HCT116 (cell line): ENCODE measurements around the gene IL1RN. TPM values are rescaled to one million over a fixed set of nuclear protein-coding genes. Genes with fewer than 3 reads are reported as not detected.

Experiments
- ATAC-seq: fragments of 200-7000 bp; cut with Tn5 transposase; 2 replicates; pipeline ENCODE4 v1.9.1; 2020; ENCODE audit warnings: mild to moderate bottlenecking, moderate library complexity
- BruUV-seq: library from RNA; stranded (reverse); fragments of 400-500 nt; replicated peaks from 2 replicates; lab custom pipeline; 2021; lab: Mats Ljungman, UMichigan
- CTCF ChIA-PET: fragments of 300-600 bp; sonication (Branson Sonifier 250); formaldehyde crosslinking; loops from one replicate; lab custom pipeline; 2021; ENCODE audit warnings: antibody characterized with exemption; lab: Charles Lee
- POLR2A ChIA-PET: fragments of 300-600, 350-600 bp; sonication (Branson Sonifier 250); formaldehyde crosslinking; loops from one replicate; lab custom pipeline; 2021; ENCODE audit warnings: antibody characterized with exemption; lab: Charles Lee
- RAD21 ChIA-PET, 2 experiments: fragments of 300-600 bp; sonication (Branson Sonifier 250); formaldehyde crosslinking; loops; one replicate each; lab custom pipeline; 2023; ENCODE audit warnings: low total read pairs in 2 of 2; ENCODE audit not compliant: uncharacterized antibody in 2 of 2, unreplicated experiment in 2 of 2, low non-redundant PET in 1 of 2; lab: Charles Lee
- DNase-seq: peaks from one replicate; pipeline ENCODE4 v3.0.0-alpha.2; 2010; ENCODE audit warnings: low read depth, low spot score
- H2AFZ ChIP-seq: fragments of 200-600 bp; shearing (Covaris generic), sonication (generic); 2 replicates; pipeline ENCODE4 v1.6.1; 2017; ENCODE audit warnings: low read depth, mixed run types, mixed read lengths, antibody characterized with exemption, low read length; ENCODE audit not compliant: poor library complexity, severe bottlenecking
- H3K27ac ChIP-seq: 2 replicates; pipeline ENCODE4 v1.5.1; 2012; ENCODE audit warnings: low read depth, low read length
- H3K27me3 ChIP-seq: fragments of 200-600 bp; sonication (generic); 2 replicates; pipeline ENCODE4 v1.6.1; 2016; ENCODE audit warnings: mixed run types, low read length, mixed read lengths; ENCODE audit not compliant: insufficient read depth
- H3K36me3 ChIP-seq, 2 experiments: fragments of 200-500 bp in 1 of 2; fragments of 200-600 bp in 1 of 2; sonication (Bioruptor generic) in 1 of 2; sonication (generic) in 1 of 2; 2 replicates each; pipeline versions ENCODE4 v1.5.1 to v1.6.1; 2014 to 2016; ENCODE audit warnings: low read length in 2 of 2, inconsistent platforms in 1 of 2, mixed read lengths in 1 of 2, mixed run types in 1 of 2; ENCODE audit not compliant: insufficient read depth in 2 of 2, control insufficient read depth in 1 of 2
- H3K4me1 ChIP-seq, 2 experiments: fragments of 200-600 bp in 1 of 2; sonication (generic) in 1 of 2; 2 replicates each; pipeline versions ENCODE4 v1.5.1 to v1.6.1; 2012 to 2017; ENCODE audit warnings: low read length in 2 of 2, inconsistent platforms in 1 of 2, mild to moderate bottlenecking in 1 of 2, mixed read lengths in 1 of 2, mixed run types in 1 of 2, moderate library complexity in 1 of 2; ENCODE audit not compliant: insufficient read depth in 2 of 2, control insufficient read depth in 1 of 2
- H3K4me2 ChIP-seq: fragments of 200-600 bp; sonication (generic); 2 replicates; pipeline ENCODE4 v1.6.1; 2017; ENCODE audit warnings: mixed run types, low read length, mixed read lengths
- H3K4me3 ChIP-seq, 2 experiments: fragments of 200-600 bp in 1 of 2; sonication (generic) in 1 of 2; replicated peaks in 1 of 2; 2 replicates each; pipeline ENCODE4 v1.5.1; 2011 to 2016; ENCODE audit warnings: low read length in 2 of 2, control low read depth in 1 of 2, low read depth in 1 of 2, mild to moderate bottlenecking in 1 of 2, mixed read lengths in 1 of 2, mixed run types in 1 of 2
- H3K79me2 ChIP-seq: fragments of 200-600 bp; sonication (generic); 2 replicates; pipeline ENCODE4 v1.6.1; 2017; ENCODE audit warnings: mild to moderate bottlenecking, mixed run types, low read length, moderate library complexity, mixed read lengths; ENCODE audit not compliant: insufficient read depth
- H3K9ac ChIP-seq: fragments of 200-600 bp; sonication (generic); 2 replicates; pipeline ENCODE4 v1.6.1; 2016; ENCODE audit warnings: low read length, mixed read lengths
- H3K9me2 ChIP-seq: fragments of 200-600 bp; sonication (generic), shearing (Covaris generic); 2 replicates; pipeline ENCODE4 v1.6.1; 2017; ENCODE audit warnings: mixed run types, mild to moderate bottlenecking, moderate library complexity; ENCODE audit not compliant: insufficient read depth
- H3K9me3 ChIP-seq, 2 experiments: fragments of 200-500 bp in 1 of 2; fragments of 200-600 bp in 1 of 2; sonication (Bioruptor generic) in 1 of 2; sonication (generic) in 1 of 2; 2 replicates each; pipeline ENCODE4 v1.6.1; 2014 to 2017; ENCODE audit warnings: low read length in 2 of 2, mixed read lengths in 2 of 2, inconsistent platforms in 1 of 2, low read depth in 1 of 2, mild to moderate bottlenecking in 1 of 2, mixed run types in 1 of 2, moderate library complexity in 1 of 2; ENCODE audit not compliant: control insufficient read depth in 1 of 2, insufficient read depth in 1 of 2
- H4K20me1 ChIP-seq: fragments of 200-600 bp; sonication (generic), shearing (Covaris generic); 2 replicates; pipeline ENCODE4 v1.6.1; 2017; ENCODE audit warnings: mixed run types, mild to moderate bottlenecking, moderate library complexity; ENCODE audit not compliant: insufficient read depth
- CBX3 ChIP-seq: IDR thresholded peaks from 2 replicates; pipeline ENCODE4 v1.6.1; 2012; ENCODE audit warnings: low read depth
- CEBPB ChIP-seq: IDR thresholded peaks from 2 replicates; pipeline ENCODE4 v1.6.1; 2012; ENCODE audit warnings: low read depth
- EGR1 ChIP-seq: IDR thresholded peaks from 2 replicates; pipeline ENCODE4 v1.6.1; 2012; ENCODE audit warnings: low read depth
- ELF1 ChIP-seq: IDR thresholded peaks from 2 replicates; pipeline ENCODE4 v1.6.1; 2012; ENCODE audit warnings: low read depth, borderline replicate concordance
- EZH2 ChIP-seq: fragments of 200-600 bp; sonication (generic); IDR thresholded peaks from 2 replicates; pipeline ENCODE4 v1.6.1; 2017; ENCODE audit warnings: antibody characterized with exemption, mixed run types
- EZH2phosphoT487 ChIP-seq: fragments of 200-600 bp; IDR thresholded peaks from 2 replicates; pipeline ENCODE4 v1.6.1; 2018; ENCODE audit warnings: antibody characterized with exemption, borderline replicate concordance
- FOSL1 ChIP-seq: IDR thresholded peaks from 2 replicates; pipeline ENCODE4 v1.6.1; 2012; ENCODE audit warnings: low read depth
- JUND ChIP-seq: IDR thresholded peaks from 2 replicates; pipeline ENCODE4 v1.6.1; 2012
- POLR2AphosphoS5 ChIP-seq: IDR thresholded peaks from 2 replicates; pipeline ENCODE4 v1.6.1; 2011; ENCODE audit warnings: mild to moderate bottlenecking, low read depth, low read length, moderate library complexity
- RAD21 ChIP-seq: IDR thresholded peaks from 2 replicates; pipeline ENCODE4 v1.6.1; 2012; ENCODE audit warnings: low read depth, mild to moderate bottlenecking
- SP1 ChIP-seq: IDR thresholded peaks from 2 replicates; pipeline ENCODE4 v1.6.1; 2012; ENCODE audit warnings: low read depth
- SRF ChIP-seq: IDR thresholded peaks from 2 replicates; pipeline ENCODE4 v1.6.1; 2012; ENCODE audit warnings: low read depth
- TCF7L2 ChIP-seq: IDR thresholded peaks from 2 replicates; pipeline ENCODE4 v1.7.0; 2011; ENCODE audit warnings: borderline replicate concordance, inconsistent platforms; ENCODE audit not compliant: insufficient read depth, insufficient read length; ENCODE audit errors: extremely low read depth
- ZBTB33 ChIP-seq: IDR thresholded peaks from 2 replicates; pipeline ENCODE4 v1.6.1; 2011; ENCODE audit warnings: mild to moderate bottlenecking, low read length, moderate library complexity; ENCODE audit not compliant: insufficient replicate concordance; ENCODE audit errors: extremely low read depth
- ZFX ChIP-seq: fragments of 450-650 bp; IDR thresholded peaks from 2 replicates; pipeline ENCODE4 v1.6.1; 2017
- ZNF274 ChIP-seq: fragments of 200-500 bp; sonication (Bioruptor generic); IDR thresholded peaks from 2 replicates; pipeline ENCODE4 v1.6.1; 2014; ENCODE audit warnings: mild to moderate bottlenecking, low read depth, low read length, inconsistent platforms
- intact Hi-C: fragments of 100-400 bp; cut with micrococcal nuclease; formaldehyde crosslinking; loops from 2 replicates; pipeline ENCODE4 v1.10.0; 2022
- total RNA-seq: library from RNA; stranded (reverse); gene quantifications from one replicate; pipeline ENCODE4 v1.2.1, GENCODE V29; 2021; ENCODE audit not compliant: unreplicated experiment
- TF ChIP-seq, protein P1 (sequence below): IDR thresholded peaks from 2 replicates; pipeline ENCODE4 v1.6.1; 2012; ENCODE audit warnings: low read depth
- TF ChIP-seq, protein P2 (sequence below): IDR thresholded peaks from 2 replicates; pipeline ENCODE4 v1.6.1; 2012
- TF ChIP-seq, protein P3 (sequence below): IDR thresholded peaks from 2 replicates; pipeline ENCODE4 v1.6.1; 2012

Gene IL1RN
- total RNA-seq, 1 experiment from 2014 or later, result 0.25 TPM

GRCh38 chr2:113098041-113098440, 29.4 kb upstream of the IL1RN start:
- no peak overlapping the region for H3K9ac ChIP-seq
- POLR2A ChIA-PET, result no interaction called here
- no peaks in the 10 kb centered on the region for H3K9me3 ChIP-seq
- no peaks in the 10 kb centered on the region for H3K27me3 ChIP-seq
- no peaks in the 10 kb centered on the region for H3K4me1 ChIP-seq
- H3K79me2 ChIP-seq, result no peaks in the 10 kb centered on the region
- TF ChIP-seq JUND (no peak), RAD21 (no peak), ZNF274 (no peak), POLR2AphosphoS5 (no peak), SRF (no peak), FOSL1 (no peak), EZH2 (no peak), CBX3 (no peak), ZBTB33 (no peak), SP1 (no peak), CEBPB (no peak), TCF7L2 (no peak), ELF1 (no peak), EGR1 (no peak), ZFX (no peak), EZH2phosphoT487 (no peak)
- TF ChIP-seq, protein P1, sequence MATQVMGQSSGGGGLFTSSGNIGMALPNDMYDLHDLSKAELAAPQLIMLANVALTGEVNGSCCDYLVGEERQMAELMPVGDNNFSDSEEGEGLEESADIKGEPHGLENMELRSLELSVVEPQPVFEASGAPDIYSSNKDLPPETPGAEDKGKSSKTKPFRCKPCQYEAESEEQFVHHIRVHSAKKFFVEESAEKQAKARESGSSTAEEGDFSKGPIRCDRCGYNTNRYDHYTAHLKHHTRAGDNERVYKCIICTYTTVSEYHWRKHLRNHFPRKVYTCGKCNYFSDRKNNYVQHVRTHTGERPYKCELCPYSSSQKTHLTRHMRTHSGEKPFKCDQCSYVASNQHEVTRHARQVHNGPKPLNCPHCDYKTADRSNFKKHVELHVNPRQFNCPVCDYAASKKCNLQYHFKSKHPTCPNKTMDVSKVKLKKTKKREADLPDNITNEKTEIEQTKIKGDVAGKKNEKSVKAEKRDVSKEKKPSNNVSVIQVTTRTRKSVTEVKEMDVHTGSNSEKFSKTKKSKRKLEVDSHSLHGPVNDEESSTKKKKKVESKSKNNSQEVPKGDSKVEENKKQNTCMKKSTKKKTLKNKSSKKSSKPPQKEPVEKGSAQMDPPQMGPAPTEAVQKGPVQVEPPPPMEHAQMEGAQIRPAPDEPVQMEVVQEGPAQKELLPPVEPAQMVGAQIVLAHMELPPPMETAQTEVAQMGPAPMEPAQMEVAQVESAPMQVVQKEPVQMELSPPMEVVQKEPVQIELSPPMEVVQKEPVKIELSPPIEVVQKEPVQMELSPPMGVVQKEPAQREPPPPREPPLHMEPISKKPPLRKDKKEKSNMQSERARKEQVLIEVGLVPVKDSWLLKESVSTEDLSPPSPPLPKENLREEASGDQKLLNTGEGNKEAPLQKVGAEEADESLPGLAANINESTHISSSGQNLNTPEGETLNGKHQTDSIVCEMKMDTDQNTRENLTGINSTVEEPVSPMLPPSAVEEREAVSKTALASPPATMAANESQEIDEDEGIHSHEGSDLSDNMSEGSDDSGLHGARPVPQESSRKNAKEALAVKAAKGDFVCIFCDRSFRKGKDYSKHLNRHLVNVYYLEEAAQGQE, result no peak
- TF ChIP-seq, protein P2, sequence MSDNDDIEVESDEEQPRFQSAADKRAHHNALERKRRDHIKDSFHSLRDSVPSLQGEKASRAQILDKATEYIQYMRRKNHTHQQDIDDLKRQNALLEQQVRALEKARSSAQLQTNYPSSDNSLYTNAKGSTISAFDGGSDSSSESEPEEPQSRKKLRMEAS, result no peak
- TF ChIP-seq, protein P3, sequence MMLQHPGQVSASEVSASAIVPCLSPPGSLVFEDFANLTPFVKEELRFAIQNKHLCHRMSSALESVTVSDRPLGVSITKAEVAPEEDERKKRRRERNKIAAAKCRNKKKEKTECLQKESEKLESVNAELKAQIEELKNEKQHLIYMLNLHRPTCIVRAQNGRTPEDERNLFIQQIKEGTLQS, result no peak
- no peaks in the 10 kb centered on the region for H4K20me1 ChIP-seq
- CTCF ChIA-PET, result no interaction called here
- DNase-seq (no peak), ATAC-seq (no peak)
- H3K9me2 ChIP-seq, result no peaks in the 10 kb centered on the region
- H2AFZ ChIP-seq, result no peak overlapping the region
- no peaks in the 10 kb centered on the region for H3K36me3 ChIP-seq
- no peak overlapping the region for H3K4me3 ChIP-seq
- H3K27ac ChIP-seq, result no peak overlapping the region
- no TSS peak for BruUV-seq
- no peak overlapping the region for H3K4me2 ChIP-seq
- intact Hi-C loops, result no loop called here
- RAD21 ChIA-PET, result no interaction called here
